ENCODE results near the gene SF3B5.

Gene SF3B5

GRCh38 chr6:144129469-144129868 lies 34.1 kb upstream of the SF3B5 start:
- no peak for TF ChIP-seq CTCF (IDR thresholded peaks at IDR 0.05; ENCODE audit: low read depth, low read length, missing control alignments)
- H3K4me3 ChIP-seq (ENCODE audit: low read depth, low read length), result no peak overlapping the region
- in situ Hi-C loops (cut with HindIII; ENCODE audit: low sequenced_read_pairs), result no loop called here
- no peak for DNase-seq (ENCODE audit: low read depth)

GRCh38 chr6:144127097-144127496 lies 31.7 kb upstream of the SF3B5 start:
- no peak for TF ChIP-seq CTCF (IDR thresholded peaks at IDR 0.05; ENCODE audit: low read depth, low read length, missing control alignments)
- in situ Hi-C loops (cut with HindIII; ENCODE audit: low sequenced_read_pairs), result no loop called here
- DNase-seq (ENCODE audit: low read depth), result no peak
- H3K4me3 ChIP-seq (ENCODE audit: low read depth, low read length), result no peak overlapping the region

- TF ChIP-seq CTCF (IDR thresholded peaks at IDR 0.05; ENCODE audit: low read depth, low read length, missing control alignments), result no peak
- DNase-seq (ENCODE audit: low read depth), result no peak
- H3K4me3 ChIP-seq (ENCODE audit: low read depth, low read length), result no peak overlapping the region
- in situ Hi-C loops (cut with HindIII; ENCODE audit: low sequenced_read_pairs), result loop anchor here (25.0 kb wide), 2 partner anchors 163 to 363 kb away; partner anchors contain the start of gene UTRN
These were observed 28.5 kb upstream of the SF3B5 start for GRCh38 chr6:144123836-144124235.

GRCh38 chr6:144123421-144123820 lies 28.0 kb upstream of the SF3B5 start:
- DNase-seq (ENCODE audit: low read depth), result no peak
- TF ChIP-seq CTCF (IDR thresholded peaks at IDR 0.05; ENCODE audit: low read depth, low read length, missing control alignments), result no peak
- no peak overlapping the region for H3K4me3 ChIP-seq (ENCODE audit: low read depth, low read length)
- in situ Hi-C loops (cut with HindIII; ENCODE audit: low sequenced_read_pairs), result loop anchor here (25.0 kb wide), 2 partner anchors 164 to 364 kb away; partner anchors contain the start of gene UTRN

- in situ Hi-C loops (cut with HindIII; ENCODE audit: low sequenced_read_pairs), result loop anchor here (25.0 kb wide), 2 partner anchors 164 to 364 kb away; partner anchors contain the start of gene UTRN
- no peak overlapping the region for H3K4me3 ChIP-seq (ENCODE audit: low read depth, low read length)
- TF ChIP-seq CTCF (IDR thresholded peaks at IDR 0.05; ENCODE audit: low read depth, low read length, missing control alignments), result no peak
- no peak for DNase-seq (ENCODE audit: low read depth)
These were observed 27.5 kb upstream of the SF3B5 start for GRCh38 chr6:144122861-144123260.

- in situ Hi-C loops (cut with HindIII; ENCODE audit: low sequenced_read_pairs), result loop anchor here (25.0 kb wide), 2 partner anchors 168 to 368 kb away; partner anchors contain the start of gene UTRN
- no peak for DNase-seq (ENCODE audit: low read depth)
- no peak for TF ChIP-seq CTCF (IDR thresholded peaks at IDR 0.05; ENCODE audit: low read depth, low read length, missing control alignments)
- H3K4me3 ChIP-seq (ENCODE audit: low read depth, low read length), result no peak overlapping the region
These were observed 24.0 kb upstream of the SF3B5 start for GRCh38 chr6:144119376-144119775.
